ENCODE results near the gene HOXB3. TPM values are rescaled to one million over a fixed set of nuclear protein-coding genes. Genes with fewer than 3 reads are reported as not detected.
A peak's percentile ranks its signal among the peaks of the same experiment; 100 is the strongest.

Gene HOXB3
- polyA plus RNA-seq, 1 donor (not counting 4 experiments of a cell fraction or from before 2014, with no cell fraction given): 1.1 TPM

GRCh38 chr17:48611213-48611612, 21.2 kb upstream of the HOXB3 start:
- Histone ChIP-seq H3K4me2 (ENCODE audit: control insufficient read depth, extremely low read depth, insufficient read depth, low read depth, low read length) (peak overlapping the region; percentile 90), H3K36me3 (ENCODE audit: control insufficient read depth in 2 of 2, extremely low read depth in 1 of 2, insufficient read depth in 2 of 2, low read length in 2 of 2) (no peaks in the 10 kb centered on the region), H3K9me3 (ENCODE audit: control insufficient read depth, low read depth, low read length) (no peaks in the 10 kb centered on the region), H3K9ac (ENCODE audit: control insufficient read depth, extremely low read depth, insufficient read depth, low read length) (peak overlapping the region; percentile 69), H3K4me1 (ENCODE audit: control insufficient read depth, extremely low read depth, insufficient read depth, low read length) (peaks cover 8% of the 10 kb centered on the region), H3K4me3 (ENCODE audit: control insufficient read depth in 2 of 3, extremely low read depth in 1 of 3, insufficient read depth in 2 of 3, low read depth in 1 of 3, low read length in 3 of 3) (peak overlapping the region; percentile 51 to 78 (median 67)), H3K27ac (ENCODE audit: control insufficient read depth, insufficient read depth, low read length) (no peak overlapping the region), H3K79me2 (ENCODE audit: control insufficient read depth, insufficient read depth, low read length) (no peaks in the 10 kb centered on the region), H4K20me1 (ENCODE audit: control insufficient read depth, extremely low read depth, insufficient read depth, low read length) (no peaks in the 10 kb centered on the region), H2AFZ (ENCODE audit: control insufficient read depth, low read length) (peak overlapping the region; percentile 84), H3K9me1 (ENCODE audit: control insufficient read depth, extremely low read depth, insufficient read depth, low read length) (peaks cover 2% of the 10 kb centered on the region), H3K27me3 (ENCODE audit: control insufficient read depth, extremely low read depth, insufficient read depth, low read length) (peaks cover 90% of the 10 kb centered on the region)
- dilution Hi-C loops (cut with MboI; ENCODE audit: extremely low pct_ligation_motif_present, low sequenced_read_pairs): no loop called here
- no peak for TF ChIP-seq CTCF (optimal IDR thresholded peaks at IDR 0.05 in 1 of 3, IDR thresholded peaks at IDR 0.05 in 1 of 3, conservative IDR thresholded peaks at IDR 0.05 in 1 of 3; ENCODE audit: extremely low read depth in 1 of 3, insufficient read depth in 2 of 3, low read length in 3 of 3)
- TF ChIP-seq EZH2 (IDR thresholded peaks at IDR 0.05; ENCODE audit: low read length): no peak
- FAIRE-seq (no peak), DNase-seq (ENCODE audit: low read depth, low spot score) (no peak)

GRCh38 chr17:48610282-48611211, 20.5 kb upstream of the HOXB3 start, which contains the start of gene HOXB7:
HOXB7 (minus strand) TSS chr17:48611017; CDS start chr17:48610918, 99 bp downstream.
- Histone ChIP-seq H3K4me1 (ENCODE audit: control insufficient read depth, extremely low read depth, insufficient read depth, low read length) (peaks cover 8% of the 10 kb centered on the region), H3K9me1 (ENCODE audit: control insufficient read depth, extremely low read depth, insufficient read depth, low read length) (no peaks in the 10 kb centered on the region), H3K79me2 (ENCODE audit: control insufficient read depth, insufficient read depth, low read length) (no peaks in the 10 kb centered on the region), H3K4me2 (ENCODE audit: control insufficient read depth, extremely low read depth, insufficient read depth, low read depth, low read length) (peak within 1 kb of the TSS; percentile 90), H3K36me3 (ENCODE audit: control insufficient read depth in 2 of 2, extremely low read depth in 1 of 2, insufficient read depth in 2 of 2, low read length in 2 of 2) (no peaks in the 10 kb centered on the region), H3K27ac (ENCODE audit: control insufficient read depth, insufficient read depth, low read length) (peak within 1 kb of the TSS; percentile 2), H3K27me3 (ENCODE audit: control insufficient read depth, extremely low read depth, insufficient read depth, low read length) (peaks cover 90% of the 10 kb centered on the region), H2AFZ (ENCODE audit: control insufficient read depth, low read length) (peak within 1 kb of the TSS; percentile 84), H3K9me3 (ENCODE audit: control insufficient read depth, low read depth, low read length) (no peaks in the 10 kb centered on the region), H3K9ac (ENCODE audit: control insufficient read depth, extremely low read depth, insufficient read depth, low read length) (peak within 1 kb of the TSS; percentile 69), H4K20me1 (ENCODE audit: control insufficient read depth, extremely low read depth, insufficient read depth, low read length) (no peaks in the 10 kb centered on the region), H3K4me3 (ENCODE audit: control insufficient read depth in 2 of 3, extremely low read depth in 1 of 3, insufficient read depth in 2 of 3, low read depth in 1 of 3, low read length in 3 of 3) (peak within 1 kb of the TSS; percentile 51 to 78 (median 67))
- peak; percentile 52 for TF ChIP-seq EZH2 (IDR thresholded peaks at IDR 0.05; ENCODE audit: low read length)
- no peak for TF ChIP-seq CTCF (optimal IDR thresholded peaks at IDR 0.05 in 1 of 3, IDR thresholded peaks at IDR 0.05 in 1 of 3, conservative IDR thresholded peaks at IDR 0.05 in 1 of 3; ENCODE audit: extremely low read depth in 1 of 3, insufficient read depth in 2 of 3, low read length in 3 of 3)
- DNase-seq (ENCODE audit: low read depth, low spot score): no peak
- dilution Hi-C loops (cut with MboI; ENCODE audit: extremely low pct_ligation_motif_present, low sequenced_read_pairs): no loop called here
- no peak for FAIRE-seq
